Neural progenitor cell (in vitro differentiated cells): ENCODE data around the gene PMAIP1.
A peak's percentile ranks its signal among the peaks of the same experiment; 100 is the strongest.

Experiments used
- EZH2 ChIP-seq: fragments of 200-600 bp; sonication (generic); IDR thresholded peaks from 2 replicates; pipeline ENCODE4 v1.6.1; 2017; ENCODE audit warnings: antibody characterized with exemption, mild to moderate bottlenecking, moderate library complexity
- EZH2phosphoT487 ChIP-seq: fragments of 200-600 bp; sonication (generic); IDR thresholded peaks from 2 replicates; pipeline ENCODE4 v1.6.1; 2017; ENCODE audit warnings: antibody characterized with exemption
- TF ChIP-seq, protein P1 (sequence below): fragments of 200-600 bp; sonication (generic); IDR thresholded peaks from 2 replicates; pipeline ENCODE4 v1.5.1; 2017; ENCODE audit warnings: antibody characterized with exemption, mild to moderate bottlenecking

DNA sequence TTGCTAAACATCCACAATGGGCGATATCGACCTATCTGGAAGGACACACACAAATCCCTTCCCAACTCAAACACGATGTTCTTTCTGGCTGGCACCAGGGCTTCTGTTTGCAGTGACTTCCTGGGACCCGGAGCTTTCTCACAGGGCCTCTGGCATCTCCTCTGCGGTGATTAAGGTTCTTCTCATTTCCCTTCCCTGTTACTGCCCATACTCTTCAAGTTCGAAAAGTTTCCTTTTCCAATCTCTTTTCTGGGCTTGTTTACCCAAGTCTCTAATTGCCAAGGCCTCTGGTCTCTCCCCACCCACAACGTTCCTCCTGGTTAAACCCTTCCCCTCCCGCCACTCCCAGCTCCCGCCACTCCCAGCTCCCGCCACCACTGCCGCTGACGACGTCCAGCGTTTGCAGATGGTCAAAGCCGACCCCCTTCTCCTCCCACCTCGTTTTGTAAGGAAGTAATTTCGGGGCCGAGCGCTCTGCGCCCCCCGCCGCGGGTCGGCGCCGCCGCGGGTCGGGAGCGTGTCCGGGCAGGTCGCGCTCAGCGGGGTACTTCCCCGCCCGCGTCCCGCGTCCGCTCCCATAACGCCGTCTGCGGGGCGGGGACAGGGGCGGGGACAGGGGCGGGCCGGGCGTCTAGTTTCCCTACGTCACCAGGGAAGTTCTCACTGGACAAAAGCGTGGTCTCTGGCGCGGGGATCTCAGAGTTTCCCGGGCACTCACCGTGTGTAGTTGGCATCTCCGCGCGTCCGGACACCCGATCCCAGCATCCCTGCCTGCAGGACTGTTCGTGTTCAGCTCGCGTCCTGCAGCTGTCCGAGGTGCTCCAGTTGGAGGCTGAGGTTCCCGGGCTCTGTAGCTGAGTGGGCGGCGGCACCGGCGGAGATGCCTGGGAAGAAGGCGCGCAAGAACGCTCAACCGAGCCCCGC lies at the start of gene PMAIP1:
- TF ChIP-seq, protein P1, sequence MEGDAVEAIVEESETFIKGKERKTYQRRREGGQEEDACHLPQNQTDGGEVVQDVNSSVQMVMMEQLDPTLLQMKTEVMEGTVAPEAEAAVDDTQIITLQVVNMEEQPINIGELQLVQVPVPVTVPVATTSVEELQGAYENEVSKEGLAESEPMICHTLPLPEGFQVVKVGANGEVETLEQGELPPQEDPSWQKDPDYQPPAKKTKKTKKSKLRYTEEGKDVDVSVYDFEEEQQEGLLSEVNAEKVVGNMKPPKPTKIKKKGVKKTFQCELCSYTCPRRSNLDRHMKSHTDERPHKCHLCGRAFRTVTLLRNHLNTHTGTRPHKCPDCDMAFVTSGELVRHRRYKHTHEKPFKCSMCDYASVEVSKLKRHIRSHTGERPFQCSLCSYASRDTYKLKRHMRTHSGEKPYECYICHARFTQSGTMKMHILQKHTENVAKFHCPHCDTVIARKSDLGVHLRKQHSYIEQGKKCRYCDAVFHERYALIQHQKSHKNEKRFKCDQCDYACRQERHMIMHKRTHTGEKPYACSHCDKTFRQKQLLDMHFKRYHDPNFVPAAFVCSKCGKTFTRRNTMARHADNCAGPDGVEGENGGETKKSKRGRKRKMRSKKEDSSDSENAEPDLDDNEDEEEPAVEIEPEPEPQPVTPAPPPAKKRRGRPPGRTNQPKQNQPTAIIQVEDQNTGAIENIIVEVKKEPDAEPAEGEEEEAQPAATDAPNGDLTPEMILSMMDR = no peak
- peak; percentile 10 for TF ChIP-seq EZH2
- TF ChIP-seq EZH2phosphoT487 = no peak
